Measurements from ENCODE around the gene LMX1B. TPM values are rescaled to one million over a fixed set of nuclear protein-coding genes. Genes with fewer than 3 reads are reported as not detected.
A peak's percentile ranks its signal among the peaks of the same experiment; 100 is the strongest.

Gene LMX1B
- polyA plus RNA-seq, 1 donor from 2014 or later: not detected

- H3K79me2 ChIP-seq (replicated peaks; ENCODE audit: insufficient read depth, low read length): no peaks in the 10 kb centered on the region
- no peak overlapping the region for H3K27ac ChIP-seq (ENCODE audit: low read length)
- no peak overlapping the region for H3K4me3 ChIP-seq (ENCODE audit: low read length)
- no peak overlapping the region for H3K9ac ChIP-seq (ENCODE audit: low read length)
- H3K9me3 ChIP-seq (ENCODE audit: low read length): no peaks in the 10 kb centered on the region
- no peak overlapping the region for H2AFZ ChIP-seq (ENCODE audit: low read depth, low read length)
- H4K20me1 ChIP-seq (ENCODE audit: insufficient read depth): no peaks in the 10 kb centered on the region
- H3K9me2 ChIP-seq (ENCODE audit: insufficient read depth, low read length): no peaks in the 10 kb centered on the region
- no peaks in the 10 kb centered on the region for H3K27me3 ChIP-seq (ENCODE audit: insufficient read depth, low read depth, low read length)
- TF ChIP-seq TAF1 (IDR thresholded peaks at IDR 0.05; ENCODE audit: low read depth) (no peak), REST (IDR thresholded peaks at IDR 0.05; ENCODE audit: borderline replicate concordance) (no peak), RAD21 (conservative IDR thresholded peaks at IDR 0.05) (no peak), EZH2 (IDR thresholded peaks at IDR 0.05; ENCODE audit: borderline replicate concordance, insufficient read depth, low read length, poor library complexity, severe bottlenecking) (no peak), MXI1 (conservative IDR thresholded peaks at IDR 0.05; ENCODE audit: poor library complexity, severe bottlenecking) (no peak), CTCF (IDR thresholded peaks at IDR 0.05; ENCODE audit: poor library complexity, severe bottlenecking) (no peak), EP300 (conservative IDR thresholded peaks at IDR 0.05; ENCODE audit: poor library complexity, severe bottlenecking) (no peak), POLR2AphosphoS5 (IDR thresholded peaks at IDR 0.05) (no peak), SMC3 (conservative IDR thresholded peaks at IDR 0.05; ENCODE audit: poor library complexity) (no peak)
- H3K4me2 ChIP-seq (ENCODE audit: low read length): no peak overlapping the region
- no peaks in the 10 kb centered on the region for H3F3A ChIP-seq (ENCODE audit: insufficient read depth, low read length, poor library complexity, severe bottlenecking)
- H3K36me3 ChIP-seq (ENCODE audit: insufficient read depth, low read length): no peaks in the 10 kb centered on the region
These were observed 49.9 kb downstream of the LMX1B start for GRCh38 chr9:126663661-126664072.

- H3K27me3 ChIP-seq (ENCODE audit: insufficient read depth, low read depth, low read length): no peaks in the 10 kb centered on the region
- no peak for TF ChIP-seq CTCF (IDR thresholded peaks at IDR 0.05; ENCODE audit: poor library complexity, severe bottlenecking)
- no peak for TF ChIP-seq EZH2 (IDR thresholded peaks at IDR 0.05; ENCODE audit: borderline replicate concordance, insufficient read depth, low read length, poor library complexity, severe bottlenecking)
- no peak for TF ChIP-seq MXI1 (conservative IDR thresholded peaks at IDR 0.05; ENCODE audit: poor library complexity, severe bottlenecking)
- TF ChIP-seq RAD21 (conservative IDR thresholded peaks at IDR 0.05): no peak
- no peak for TF ChIP-seq SMC3 (conservative IDR thresholded peaks at IDR 0.05; ENCODE audit: poor library complexity)
- TF ChIP-seq REST (IDR thresholded peaks at IDR 0.05; ENCODE audit: borderline replicate concordance): no peak
- TF ChIP-seq TAF1 (IDR thresholded peaks at IDR 0.05; ENCODE audit: low read depth): no peak
- no peak for TF ChIP-seq EP300 (conservative IDR thresholded peaks at IDR 0.05; ENCODE audit: poor library complexity, severe bottlenecking)
- TF ChIP-seq POLR2AphosphoS5 (IDR thresholded peaks at IDR 0.05): no peak
- no peaks in the 10 kb centered on the region for H3K36me3 ChIP-seq (ENCODE audit: insufficient read depth, low read length)
- no peaks in the 10 kb centered on the region for H3F3A ChIP-seq (ENCODE audit: insufficient read depth, low read length, poor library complexity, severe bottlenecking)
- H3K9ac ChIP-seq (ENCODE audit: low read length): no peak overlapping the region
- no peaks in the 10 kb centered on the region for H3K9me3 ChIP-seq (ENCODE audit: low read length)
- H3K4me2 ChIP-seq (ENCODE audit: low read length): no peak overlapping the region
- no peaks in the 10 kb centered on the region for H3K9me2 ChIP-seq (ENCODE audit: insufficient read depth, low read length)
- no peak overlapping the region for H2AFZ ChIP-seq (ENCODE audit: low read depth, low read length)
- no peaks in the 10 kb centered on the region for H4K20me1 ChIP-seq (ENCODE audit: insufficient read depth)
- no peaks in the 10 kb centered on the region for H3K79me2 ChIP-seq (replicated peaks; ENCODE audit: insufficient read depth, low read length)
- peak overlapping the region; percentile 27 for H3K4me3 ChIP-seq (ENCODE audit: low read length)
- no peak overlapping the region for H3K27ac ChIP-seq (ENCODE audit: low read length)
These were observed 51.3 kb downstream of the LMX1B start for GRCh38 chr9:126664900-126665643.

Data from neural cell (in vitro differentiated cells).